Esophagus muscularis mucosa (tissue), 4 donors: ENCODE results near the gene NR2E1. TPM values are rescaled to one million over a fixed set of nuclear protein-coding genes. Genes with fewer than 3 reads are reported as not detected.

Experiments used
- DNase-seq: peaks from one replicate; pipeline ENCODE4 v3.0.0-alpha.2; 2017; ENCODE audit errors: extremely low spot score
- H3K27ac ChIP-seq, 4 donors: fragments of 200-600 bp; sonication (generic); replicated peaks in 1 of 4; 1 replicate in 3 of 4; 2 replicates in 1 of 4; pipeline ENCODE4 v1.5.1; 2016 to 2019; ENCODE audit warnings: mild to moderate bottlenecking in 1 of 4
- H3K27me3 ChIP-seq, 4 donors: fragments of 200-600 bp; sonication (generic); one replicate each; pipeline versions ENCODE4 v1.5.1 to v1.6.0; 2016 to 2019
- H3K36me3 ChIP-seq, 4 donors: fragments of 200-600 bp; sonication (generic); one replicate each; pipeline ENCODE4 v1.5.1; 2016 to 2019
- H3K4me1 ChIP-seq, 4 donors: fragments of 200-600 bp; sonication (generic); one replicate each; pipeline ENCODE4 v1.5.1; 2016 to 2019
- H3K4me3 ChIP-seq, 4 donors: fragments of 200-600 bp; sonication (generic); 1 replicate in 2 of 4; 2 replicates in 2 of 4; pipeline ENCODE4 v1.5.1; 2016 to 2019; ENCODE audit warnings: mild to moderate bottlenecking in 4 of 4, moderate library complexity in 1 of 4
- H3K9me3 ChIP-seq, 4 donors: fragments of 200-600 bp; sonication (generic); 1 replicate in 3 of 4; 2 replicates in 1 of 4; pipeline ENCODE4 v1.5.1; 2016 to 2019
- CTCF ChIP-seq, 3 experiments: fragments of 200-600 bp in 2 of 3; fragments of 450-650 bp in 1 of 3; sonication (generic) in 2 of 3; IDR thresholded peaks; one replicate each; pipeline ENCODE4 v1.5.1; 2017 to 2019; ENCODE audit warnings: antibody characterized with exemption in 3 of 3, mild to moderate bottlenecking in 2 of 3, moderate library complexity in 1 of 3
- EP300 ChIP-seq: sonication (generic); formaldehyde crosslinking; IDR thresholded peaks from one replicate; pipeline ENCODE4 v1.6.1; 2017; ENCODE audit warnings: antibody characterized with exemption
- POLR2A ChIP-seq: fragments of 450-650 bp; IDR thresholded peaks from one replicate; pipeline ENCODE4 v1.6.1; 2017; ENCODE audit warnings: antibody characterized with exemption, moderate library complexity, mild to moderate bottlenecking, low read depth
- POLR2AphosphoS5 ChIP-seq, 2 donors: sonication (generic); formaldehyde crosslinking; IDR thresholded peaks; one replicate each; pipeline ENCODE4 v1.6.1; 2017; ENCODE audit warnings: antibody characterized with exemption in 2 of 2
- WGBS: methylation state at CpG from one replicate; pipeline ENCODE4 v1.1.5; 2018; 5-methylcytosine and 5-hydroxymethylcytosine counted together
- intact Hi-C: fragments of 100-400 bp; cut with DNase I; formaldehyde crosslinking; loops from one replicate; pipeline ENCODE4 v1.15.1; 2023
- total RNA-seq, 4 donors: library from RNA; depleted of rRNA; stranded (reverse); fragments of >200 nt; gene quantifications; one replicate each; pipeline versions ENCODE4 v1.1.0 to v1.2.1, GENCODE V29; 2016

The NR2E1 gene
- total RNA-seq, 4 donors from 2014 or later = not detected

DNA sequence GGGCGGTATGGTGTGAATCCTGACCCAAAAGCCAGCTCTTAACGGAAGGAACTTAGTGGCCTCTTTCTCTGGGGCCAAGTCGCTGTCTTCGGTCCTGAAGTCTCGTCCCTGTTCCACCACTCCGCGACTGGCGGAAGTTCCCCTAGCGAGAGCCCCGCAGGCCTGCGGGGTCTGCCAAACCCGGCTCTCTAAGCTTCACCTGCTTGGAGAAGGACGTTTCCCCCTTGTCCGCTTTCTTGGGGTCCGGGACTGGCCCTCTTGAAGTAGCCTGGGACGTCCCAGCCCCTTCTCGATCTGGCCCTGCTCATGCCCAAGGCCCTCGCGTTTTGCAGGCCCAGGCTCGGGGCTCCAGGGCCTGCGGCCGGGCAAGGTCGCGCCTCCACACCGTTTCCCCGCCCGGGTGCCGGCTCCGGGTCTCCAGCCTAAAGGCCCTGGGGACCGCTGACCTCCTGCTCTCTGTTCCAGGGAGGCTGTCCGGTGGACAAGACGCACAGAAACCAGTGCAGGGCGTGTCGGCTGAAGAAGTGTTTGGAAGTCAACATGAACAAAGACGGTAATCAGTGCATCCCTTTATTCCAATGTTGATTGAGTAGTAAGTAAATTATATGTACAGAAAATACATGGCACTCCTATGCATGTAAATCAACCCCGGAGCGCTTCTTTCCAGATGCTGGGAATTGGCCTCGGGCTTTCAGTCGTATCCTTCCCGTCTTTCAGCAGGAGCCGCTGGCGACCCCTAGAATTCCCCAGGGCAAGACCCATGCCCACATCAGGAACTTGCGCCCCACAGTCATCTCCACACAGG, 8.8 kb downstream of the NR2E1 start:
- Histone ChIP-seq H3K9me3 (no peaks in the 10 kb centered on the region), H3K36me3 (no peaks in the 10 kb centered on the region), H3K27ac (no peak overlapping the region), H3K4me1 (peaks cover 14 to 33% (median 28%) of the 10 kb centered on the region in 4 donors), H3K4me3 (peak overlapping the region in 1 of 4 donors; percentile 28), H3K27me3 (peaks cover 0 to 94% (median 69%) of the 10 kb centered on the region in 4 donors)
- TF ChIP-seq CTCF (IDR thresholded peaks at IDR 0.05) (no peak), POLR2AphosphoS5 (IDR thresholded peaks at IDR 0.05) (no peak), POLR2A (no peak), EP300 (no peak)
- intact Hi-C loops = no loop called here
- DNase-seq = no peak
- WGBS = 16% methylated on average over 26 of the region's 43 CpGs

DNA sequence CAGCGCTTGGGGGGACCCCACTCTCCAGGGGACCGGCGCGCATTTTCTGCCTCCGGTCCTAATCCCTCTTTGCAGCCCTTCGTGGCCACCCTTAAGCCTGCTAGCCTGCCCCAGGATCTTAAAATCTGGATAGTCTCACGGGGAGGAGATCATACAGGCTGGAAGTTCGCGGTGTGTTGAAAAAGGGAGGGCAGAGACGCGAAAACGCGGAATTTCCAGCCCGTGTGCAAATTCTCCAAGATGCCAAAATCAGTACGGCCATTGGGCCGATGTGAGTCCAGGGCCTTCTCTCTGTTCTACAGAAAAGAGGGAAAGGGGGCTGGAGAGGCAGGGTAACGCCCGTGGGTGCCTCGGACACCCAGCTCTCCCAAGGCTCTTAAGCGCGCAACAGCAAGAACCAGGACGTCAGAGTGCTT, 9.4 kb downstream of the NR2E1 start:
- Histone ChIP-seq H3K4me3 (peak overlapping the region in 2 of 4 donors; percentile 28 to 41), H3K36me3 (no peaks in the 10 kb centered on the region), H3K4me1 (peaks cover 12 to 27% (median 23%) of the 10 kb centered on the region in 4 donors), H3K27me3 (peaks cover 0 to 93% (median 69%) of the 10 kb centered on the region in 4 donors), H3K9me3 (no peaks in the 10 kb centered on the region), H3K27ac (no peak overlapping the region)
- 7% methylated on average over 12 of the region's 22 CpGs for WGBS
- intact Hi-C loops = no loop called here
- TF ChIP-seq EP300 (no peak), POLR2A (no peak)
- no peak for DNase-seq

DNA sequence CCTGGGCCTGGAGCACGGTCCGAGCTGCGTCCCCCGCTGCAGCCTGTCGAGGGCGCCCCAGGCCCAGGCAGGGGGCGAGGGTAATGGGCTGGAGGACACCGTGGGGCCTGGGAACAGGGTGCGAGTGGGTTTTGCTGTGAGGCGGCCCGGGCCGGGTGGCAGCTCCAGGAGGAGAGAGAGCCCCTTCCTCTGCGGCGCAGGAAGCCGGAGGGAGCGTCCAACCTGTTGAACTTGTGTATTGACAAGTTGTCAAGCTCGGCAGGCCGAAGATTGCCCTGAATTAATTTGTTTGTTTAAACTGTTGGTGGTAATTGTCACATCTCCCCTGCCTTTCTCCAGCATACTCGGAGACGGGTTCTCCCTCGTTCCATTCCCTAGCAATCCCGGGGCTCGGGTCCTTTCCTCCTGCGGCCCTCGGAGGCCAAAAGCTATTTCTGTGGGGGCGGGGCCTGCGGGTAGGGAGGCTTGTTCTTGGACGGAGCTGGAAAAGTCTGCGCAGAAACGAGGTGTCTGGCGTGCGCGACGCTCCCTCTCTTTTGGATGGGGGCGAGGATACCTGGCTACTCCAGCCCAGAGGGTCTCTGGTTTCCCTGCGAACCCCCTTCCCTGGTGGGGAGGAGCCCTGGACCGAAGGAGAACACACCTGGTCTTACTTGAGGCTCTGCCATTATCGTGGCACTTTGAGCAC, 9.9 kb downstream of the NR2E1 start:
- H3K4me3 ChIP-seq = peak overlapping the region in 3 of 4 donors; percentile 14 to 41 (median 28)
- no peak for DNase-seq
- no peaks in the 10 kb centered on the region for H3K36me3 ChIP-seq
- WGBS = 2% methylated on average over 9 of the region's 38 CpGs
- H3K9me3 ChIP-seq = no peaks in the 10 kb centered on the region
- peaks cover 12 to 26% (median 23%) of the 10 kb centered on the region in 4 donors for H3K4me1 ChIP-seq
- peaks cover 0 to 93% (median 67%) of the 10 kb centered on the region in 4 donors for H3K27me3 ChIP-seq
- TF ChIP-seq POLR2A (no peak), EP300 (no peak), POLR2AphosphoS5 (IDR thresholded peaks at IDR 0.05) (no peak), CTCF (IDR thresholded peaks at IDR 0.05) (no peak)
- no peak overlapping the region for H3K27ac ChIP-seq
- intact Hi-C loops = no loop called here

DNA sequence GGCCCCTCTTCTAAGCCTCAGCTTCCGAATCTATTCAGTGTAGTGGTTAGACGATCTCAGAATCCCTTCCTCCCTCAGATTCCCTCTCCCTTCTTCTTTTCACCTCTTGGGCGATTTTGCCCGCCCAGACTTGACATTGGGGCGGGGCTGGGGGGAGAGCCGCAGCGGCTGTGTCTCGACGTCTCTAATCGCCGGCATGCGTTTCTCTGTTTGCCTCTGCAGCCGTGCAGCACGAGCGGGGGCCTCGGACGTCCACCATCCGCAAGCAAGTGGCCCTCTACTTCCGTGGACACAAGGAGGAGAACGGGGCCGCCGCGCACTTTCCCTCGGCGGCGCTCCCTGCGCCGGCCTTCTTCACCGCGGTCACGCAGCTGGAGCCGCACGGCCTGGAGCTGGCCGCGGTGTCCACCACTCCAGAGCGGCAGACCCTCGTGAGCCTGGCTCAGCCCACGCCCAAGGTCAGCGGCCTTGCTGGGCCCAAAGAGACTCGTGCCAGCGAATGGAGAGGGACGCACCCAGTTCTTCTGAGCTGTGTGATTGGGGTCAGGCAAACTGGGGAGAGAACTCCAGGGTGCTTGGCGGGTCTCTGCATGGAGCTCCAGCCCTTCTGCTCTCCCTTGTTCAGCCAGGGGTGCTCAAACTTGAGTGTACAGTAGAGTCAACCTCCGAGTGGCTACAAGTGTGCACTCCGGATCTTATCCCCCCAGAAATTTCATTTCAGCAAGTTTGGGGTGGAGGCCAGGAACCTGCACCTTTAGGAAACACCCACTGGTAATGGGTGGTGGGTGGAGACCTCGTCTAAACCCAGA, 10.7 kb downstream of the NR2E1 start:
- Histone ChIP-seq H3K36me3 (no peaks in the 10 kb centered on the region), H3K4me3 (peak overlapping the region in 3 of 4 donors; percentile 14 to 41 (median 28))
- TF ChIP-seq CTCF (IDR thresholded peaks at IDR 0.05) (no peak), POLR2A (no peak), POLR2AphosphoS5 (IDR thresholded peaks at IDR 0.05) (no peak), EP300 (no peak)

More for the DNA sequence above, 10.7 kb downstream of the NR2E1 start:
- DNase-seq = no peak
- Histone ChIP-seq H3K4me1 (peaks cover 12 to 26% (median 23%) of the 10 kb centered on the region in 4 donors), H3K27me3 (peaks cover 0 to 93% (median 64%) of the 10 kb centered on the region in 4 donors), H3K27ac (no peak overlapping the region), H3K9me3 (no peaks in the 10 kb centered on the region)
- 1% methylated on average over 10 of the region's 46 CpGs for WGBS
- intact Hi-C loops = no loop called here
